Caco-2 (cell line): ENCODE measurements around the gene SOX3. TPM values are rescaled to one million over a fixed set of nuclear protein-coding genes. Genes with fewer than 3 reads are reported as not detected.

Experiments used
- BruUV-seq: library from RNA; stranded (reverse); fragments of 400-500 nt; replicated peaks from 2 replicates; lab custom pipeline; 2021; lab: Mats Ljungman, UMichigan
- CTCF ChIA-PET: fragments of 300-600 bp; sonication (Branson Sonifier 250); formaldehyde crosslinking; loops from one replicate; lab custom pipeline; 2022; ENCODE audit warnings: antibody characterized with exemption; lab: Charles Lee
- POLR2A ChIA-PET: fragments of 300-600 bp; sonication (Branson Sonifier 250); formaldehyde crosslinking; loops from one replicate; lab custom pipeline; 2022; ENCODE audit warnings: antibody characterized with exemption; lab: Charles Lee
- DNase-seq, 2 experiments: peaks; one replicate each; pipeline versions ENCODE4 v3.0.0 to v3.0.0-alpha.2; 2020 to 2022
- H3K27me3 ChIP-seq: replicated peaks from 2 replicates; pipeline ENCODE4 v1.6.0; 2011; ENCODE audit warnings: low read length; ENCODE audit not compliant: control insufficient read depth, insufficient read depth
- H3K36me3 ChIP-seq: 2 replicates; pipeline ENCODE4 v1.5.1; 2011; ENCODE audit warnings: low read length; ENCODE audit not compliant: control insufficient read depth, insufficient read depth
- H3K4me1 ChIP-seq: fragments of 250-450 bp; sonication (Bioruptor Pico); 2 replicates; pipeline ENCODE4 v1.5.1; 2020; ENCODE audit warnings: mild to moderate bottlenecking
- H3K4me3 ChIP-seq: 2 replicates; pipeline ENCODE4 v1.5.1; 2011; ENCODE audit warnings: low read depth, mild to moderate bottlenecking, control low read depth, low read length
- H3K9me3 ChIP-seq: fragments of 250-450 bp; sonication (Bioruptor Pico); 2 replicates; pipeline ENCODE4 v1.5.1; 2020; ENCODE audit warnings: mild to moderate bottlenecking, moderate library complexity
- H3K27ac Mint-ChIP-seq: one replicate; pipeline ENCODE4 v1.8.0; 2022; ENCODE audit warnings: mixed read lengths; ENCODE audit not compliant: unreplicated experiment
- H3K27me3 Mint-ChIP-seq: one replicate; pipeline ENCODE4 v1.8.0; 2022; ENCODE audit warnings: mixed read lengths; ENCODE audit not compliant: insufficient read depth, unreplicated experiment
- H3K36me3 Mint-ChIP-seq: one replicate; pipeline ENCODE4 v1.8.0; 2022; ENCODE audit warnings: mild to moderate bottlenecking, mixed read lengths; ENCODE audit not compliant: insufficient read depth, unreplicated experiment
- H3K4me1 Mint-ChIP-seq: one replicate; pipeline ENCODE4 v1.8.0; 2022; ENCODE audit warnings: low read depth, mixed read lengths; ENCODE audit not compliant: unreplicated experiment
- H3K4me3 Mint-ChIP-seq: one replicate; pipeline ENCODE4 v1.8.0; 2022; ENCODE audit warnings: mild to moderate bottlenecking, moderate library complexity, mixed read lengths; ENCODE audit not compliant: unreplicated experiment
- H3K9me3 Mint-ChIP-seq: one replicate; pipeline ENCODE4 v1.8.0; 2022; ENCODE audit warnings: mixed read lengths; ENCODE audit not compliant: unreplicated experiment
- intact Hi-C: fragments of 100-400 bp; cut with micrococcal nuclease; formaldehyde crosslinking; loops from one replicate; pipeline ENCODE4 v1.10.0; 2022; ENCODE audit not compliant: unreplicated experiment
- total RNA-seq: library from RNA; stranded (reverse); gene quantifications from 2 replicates; pipeline ENCODE4 v1.2.3, GENCODE V29; 2022
- TF ChIP-seq, protein P1 (sequence below), 2 experiments: fragments of 200-600 bp in 1 of 2; IDR thresholded peaks; 1 replicate in 1 of 2; 2 replicates in 1 of 2; pipeline versions ENCODE4 v1.5.1 to v1.8.0; 2011 to 2022; ENCODE audit warnings: antibody characterized with exemption in 1 of 2, control low read depth in 1 of 2, inconsistent platforms in 1 of 2, low read depth in 1 of 2, low read length in 1 of 2, mild to moderate bottlenecking in 1 of 2, moderate library complexity in 1 of 2; ENCODE audit not compliant: insufficient read depth in 1 of 2, severe bottlenecking in 1 of 2, unreplicated experiment in 1 of 2

The SOX3 gene
- total RNA-seq, 1 experiment from 2014 or later: not detected

DNA sequence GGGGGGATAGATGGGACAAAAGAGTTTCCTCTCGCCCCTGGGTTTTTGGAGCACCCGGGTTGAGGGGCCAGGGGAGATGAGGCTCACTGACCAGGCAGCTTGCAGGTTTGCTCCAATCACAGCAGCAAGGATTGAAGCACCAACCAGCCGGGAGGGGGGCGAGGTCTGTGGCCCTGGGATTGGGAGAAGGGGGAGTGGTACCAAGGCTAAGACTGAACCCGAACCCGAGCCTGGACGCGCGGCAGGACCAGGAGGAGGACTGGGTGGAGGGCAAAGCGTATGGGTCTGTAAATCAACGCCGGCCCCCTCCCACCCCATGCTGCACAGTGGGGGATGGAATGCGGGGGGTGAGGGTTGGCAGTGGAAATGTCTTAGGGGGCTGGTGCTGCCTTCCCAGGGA, 3.5 kb downstream of the SOX3 start:
- TF ChIP-seq, protein P1, sequence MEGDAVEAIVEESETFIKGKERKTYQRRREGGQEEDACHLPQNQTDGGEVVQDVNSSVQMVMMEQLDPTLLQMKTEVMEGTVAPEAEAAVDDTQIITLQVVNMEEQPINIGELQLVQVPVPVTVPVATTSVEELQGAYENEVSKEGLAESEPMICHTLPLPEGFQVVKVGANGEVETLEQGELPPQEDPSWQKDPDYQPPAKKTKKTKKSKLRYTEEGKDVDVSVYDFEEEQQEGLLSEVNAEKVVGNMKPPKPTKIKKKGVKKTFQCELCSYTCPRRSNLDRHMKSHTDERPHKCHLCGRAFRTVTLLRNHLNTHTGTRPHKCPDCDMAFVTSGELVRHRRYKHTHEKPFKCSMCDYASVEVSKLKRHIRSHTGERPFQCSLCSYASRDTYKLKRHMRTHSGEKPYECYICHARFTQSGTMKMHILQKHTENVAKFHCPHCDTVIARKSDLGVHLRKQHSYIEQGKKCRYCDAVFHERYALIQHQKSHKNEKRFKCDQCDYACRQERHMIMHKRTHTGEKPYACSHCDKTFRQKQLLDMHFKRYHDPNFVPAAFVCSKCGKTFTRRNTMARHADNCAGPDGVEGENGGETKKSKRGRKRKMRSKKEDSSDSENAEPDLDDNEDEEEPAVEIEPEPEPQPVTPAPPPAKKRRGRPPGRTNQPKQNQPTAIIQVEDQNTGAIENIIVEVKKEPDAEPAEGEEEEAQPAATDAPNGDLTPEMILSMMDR (IDR thresholded peaks at IDR 0.05; ENCODE audit: insufficient read depth in 1 of 2, low read depth in 1 of 2, low read length in 1 of 2, severe bottlenecking in 1 of 2, unreplicated experiment in 1 of 2): no peak
- no peak for DNase-seq
- Histone ChIP-seq H3K4me3 (no peak overlapping the region), H3K27me3 (no peaks in the 10 kb centered on the region), H3K4me1 (no peaks in the 10 kb centered on the region), H3K9me3 (no peaks in the 10 kb centered on the region), H3K36me3 (no peaks in the 10 kb centered on the region)
- intact Hi-C loops: no loop called here
- Mint-ChIP-seq H3K4me3 (no peak overlapping the region), H3K27ac (no peak overlapping the region), H3K27me3 (peaks cover 2% of the 10 kb centered on the region), H3K4me1 (no peaks in the 10 kb centered on the region), H3K9me3 (no peaks in the 10 kb centered on the region), H3K36me3 (no peaks in the 10 kb centered on the region)
- no TSS peak for BruUV-seq
- CTCF ChIA-PET: no interaction called here
- POLR2A ChIA-PET: no interaction called here

DNA sequence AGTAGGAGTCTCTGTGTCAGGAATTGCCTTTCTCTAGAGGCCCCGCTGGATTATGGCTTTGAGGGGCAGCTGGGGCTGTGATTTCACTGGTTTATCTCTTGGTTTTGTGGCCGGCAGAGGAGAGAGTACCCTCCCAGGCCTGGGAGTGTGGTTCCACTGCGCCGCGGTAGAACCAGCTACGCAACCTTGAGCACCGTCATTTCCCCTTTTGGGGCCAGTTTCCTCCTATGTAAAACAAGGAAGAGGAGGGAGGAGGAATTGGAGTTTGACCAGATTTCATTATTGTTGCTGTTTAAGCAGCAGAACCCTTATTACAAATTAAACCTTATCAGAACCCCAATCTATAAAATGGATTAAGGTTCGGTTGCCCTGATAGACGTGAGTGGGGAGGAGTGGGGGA, 4.4 kb downstream of the SOX3 start:
- intact Hi-C loops: no loop called here
- CTCF ChIA-PET: no interaction called here
- H3K9me3 ChIP-seq: no peaks in the 10 kb centered on the region
- POLR2A ChIA-PET: no interaction called here
- no peaks in the 10 kb centered on the region for H3K4me1 ChIP-seq
- peaks cover 3% of the 10 kb centered on the region for H3K27me3 Mint-ChIP-seq
- no peaks in the 10 kb centered on the region for H3K36me3 ChIP-seq
- H3K36me3 Mint-ChIP-seq: no peaks in the 10 kb centered on the region
- no peaks in the 10 kb centered on the region for H3K9me3 Mint-ChIP-seq
- H3K4me3 ChIP-seq: no peak overlapping the region
- no peak for DNase-seq
- H3K27ac Mint-ChIP-seq: no peak overlapping the region
- BruUV-seq: no TSS peak
- no peaks in the 10 kb centered on the region for H3K4me1 Mint-ChIP-seq
- no peak overlapping the region for H3K4me3 Mint-ChIP-seq
- TF ChIP-seq, protein P1 (IDR thresholded peaks at IDR 0.05; ENCODE audit: insufficient read depth in 1 of 2, low read depth in 1 of 2, low read length in 1 of 2, severe bottlenecking in 1 of 2, unreplicated experiment in 1 of 2): no peak
- H3K27me3 ChIP-seq: no peaks in the 10 kb centered on the region

DNA sequence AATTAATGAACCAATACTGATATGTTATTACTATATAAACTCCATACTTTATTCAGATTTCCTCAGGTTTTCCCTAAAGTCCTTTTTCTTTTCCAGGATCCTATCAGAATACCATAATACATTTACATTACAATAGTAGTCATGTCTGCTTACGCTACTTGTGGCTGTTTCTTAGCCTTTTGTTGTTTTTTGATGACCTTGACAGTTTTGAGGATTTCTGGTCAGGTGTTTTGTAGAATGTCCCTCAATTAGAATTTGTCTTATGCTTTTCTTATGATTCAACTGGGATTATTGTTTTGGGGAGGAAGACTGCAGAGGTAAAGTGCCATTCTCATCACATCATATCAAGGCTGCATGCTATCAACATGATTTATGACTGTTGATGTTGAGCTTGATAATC, 9.1 kb downstream of the SOX3 start:
- H3K4me3 Mint-ChIP-seq: no peak overlapping the region
- Histone ChIP-seq H3K4me3 (no peak overlapping the region), H3K9me3 (no peaks in the 10 kb centered on the region), H3K36me3 (no peaks in the 10 kb centered on the region), H3K27me3 (no peaks in the 10 kb centered on the region), H3K4me1 (no peaks in the 10 kb centered on the region)
- intact Hi-C loops: no loop called here
- no peaks in the 10 kb centered on the region for H3K4me1 Mint-ChIP-seq
- DNase-seq: no peak
- TF ChIP-seq, protein P1 (IDR thresholded peaks at IDR 0.05; ENCODE audit: insufficient read depth in 1 of 2, low read depth in 1 of 2, low read length in 1 of 2, severe bottlenecking in 1 of 2, unreplicated experiment in 1 of 2): no peak
- POLR2A ChIA-PET: no interaction called here
- H3K9me3 Mint-ChIP-seq: no peaks in the 10 kb centered on the region
- peaks cover 3% of the 10 kb centered on the region for H3K27me3 Mint-ChIP-seq
- H3K27ac Mint-ChIP-seq: no peak overlapping the region
- no TSS peak for BruUV-seq
- CTCF ChIA-PET: no interaction called here
- no peaks in the 10 kb centered on the region for H3K36me3 Mint-ChIP-seq
